Suprapubic skin (tissue), 4 donors: ENCODE measurements around the gene ADGRG2. TPM values are rescaled to one million over a fixed set of nuclear protein-coding genes. Genes with fewer than 3 reads are reported as not detected.

Experiments used
- DNase-seq, 2 donors: peaks; one replicate each; pipeline ENCODE4 v3.0.0-alpha.2; 2019; ENCODE audit warnings: low spot score in 2 of 2
- H3K27ac ChIP-seq: fragments of 200-600 bp; sonication (generic); one replicate; pipeline ENCODE4 v1.5.1; 2019
- H3K27me3 ChIP-seq: fragments of 200-600 bp; sonication (generic); one replicate; pipeline ENCODE4 v1.5.1; 2019
- H3K36me3 ChIP-seq: fragments of 200-600 bp; sonication (generic); one replicate; pipeline ENCODE4 v1.5.1; 2019
- H3K4me1 ChIP-seq: fragments of 200-600 bp; sonication (generic); one replicate; pipeline ENCODE4 v1.5.1; 2019
- H3K4me3 ChIP-seq: fragments of 200-600 bp; sonication (generic); one replicate; pipeline ENCODE4 v1.5.1; 2019; ENCODE audit warnings: mild to moderate bottlenecking
- H3K9me3 ChIP-seq: fragments of 200-600 bp; sonication (generic); one replicate; pipeline ENCODE4 v1.5.1; 2019
- EP300 ChIP-seq: sonication (generic); formaldehyde crosslinking; IDR thresholded peaks from one replicate; pipeline ENCODE4 v1.6.1; 2017; ENCODE audit warnings: antibody characterized with exemption
- POLR2A ChIP-seq, 2 donors: fragments of 450-650 bp; IDR thresholded peaks; one replicate each; pipeline ENCODE4 v1.6.1; 2017; ENCODE audit warnings: antibody characterized with exemption in 2 of 2, mild to moderate bottlenecking in 2 of 2, moderate library complexity in 2 of 2
- POLR2AphosphoS5 ChIP-seq, 3 donors: sonication (generic); formaldehyde crosslinking; IDR thresholded peaks; one replicate each; pipeline ENCODE4 v1.6.1; 2017; ENCODE audit warnings: antibody characterized with exemption in 3 of 3
- WGBS: methylation state at CpG from one replicate; pipeline ENCODE4 v1.1.5; 2018; 5-methylcytosine and 5-hydroxymethylcytosine counted together
- total RNA-seq, 4 donors: library from RNA; depleted of rRNA; stranded (reverse); fragments of >200 nt; gene quantifications; one replicate each; pipeline ENCODE4 v1.1.0, GENCODE V29; 2016
- TF ChIP-seq, protein P1 (sequence below), 2 donors: fragments of 200-600 bp in 1 of 2; fragments of 450-650 bp in 1 of 2; sonication (generic) in 1 of 2; IDR thresholded peaks; one replicate each; pipeline ENCODE4 v1.5.1; 2016 to 2019; ENCODE audit warnings: antibody characterized with exemption in 2 of 2, mild to moderate bottlenecking in 1 of 2, moderate library complexity in 1 of 2

The ADGRG2 gene
- total RNA-seq, 4 donors from 2014 or later: 0.24 to 2.0 (median 0.60) TPM

DNA sequence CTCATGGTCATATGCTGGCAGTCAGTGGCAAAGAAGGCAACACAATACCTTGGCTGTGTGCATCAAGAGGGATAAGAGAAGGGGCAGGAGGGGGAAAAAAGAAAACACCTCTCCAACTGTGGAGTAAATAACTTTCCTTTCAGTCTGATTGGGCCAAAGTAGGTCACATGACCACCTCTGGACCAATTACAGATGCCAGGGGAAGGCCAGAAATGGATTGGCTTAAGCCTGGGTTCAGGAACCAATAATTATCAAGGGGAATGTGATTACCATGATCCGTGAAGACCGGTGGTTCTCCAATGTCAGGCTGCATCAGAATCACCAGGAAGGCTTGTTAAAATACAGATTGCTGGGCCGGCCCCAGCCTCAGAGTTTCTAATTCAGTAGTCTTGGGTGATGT, 7.4 kb upstream of the ADGRG2 start:
- no peaks in the 10 kb centered on the region for H3K4me1 ChIP-seq
- H3K27me3 ChIP-seq: no peaks in the 10 kb centered on the region
- H3K27ac ChIP-seq: no peak overlapping the region
- DNase-seq: no peak
- H3K36me3 ChIP-seq: no peaks in the 10 kb centered on the region
- no peaks in the 10 kb centered on the region for H3K9me3 ChIP-seq
- no peak for TF ChIP-seq POLR2A (IDR thresholded peaks at IDR 0.05)
- TF ChIP-seq POLR2AphosphoS5 (IDR thresholded peaks at IDR 0.05): no peak
- 82% methylated on average over 3 of the region's 3 CpGs for WGBS
- H3K4me3 ChIP-seq: no peak overlapping the region

DNA sequence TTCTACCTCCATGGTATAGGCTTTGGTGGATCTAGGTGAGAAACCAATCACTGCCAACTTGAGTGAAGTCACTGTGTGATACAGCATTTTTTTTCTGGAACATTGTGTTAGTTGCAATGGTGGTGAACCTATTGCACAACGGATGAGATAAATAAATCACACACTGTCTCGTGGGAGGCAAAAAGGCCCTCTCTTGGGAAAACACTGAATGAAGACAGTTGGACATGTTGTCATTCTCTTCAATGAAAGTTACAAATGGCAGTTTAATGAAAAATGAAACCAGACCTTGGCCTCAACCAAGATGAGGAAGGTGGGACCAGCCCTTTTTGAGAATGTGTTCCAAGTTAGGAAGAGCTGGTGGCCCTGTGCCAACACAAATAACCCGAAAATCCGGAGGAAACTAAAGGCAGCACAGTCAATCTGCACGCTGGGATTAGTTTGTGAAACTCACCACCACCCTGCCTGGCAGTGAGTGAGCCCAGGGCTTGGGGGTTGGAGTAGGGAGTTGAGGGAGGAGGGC, 5.4 kb upstream of the ADGRG2 start:
- Histone ChIP-seq H3K36me3 (no peaks in the 10 kb centered on the region), H3K9me3 (no peaks in the 10 kb centered on the region), H3K4me1 (peaks cover 2% of the 10 kb centered on the region), H3K27me3 (peaks cover 4% of the 10 kb centered on the region), H3K27ac (no peak overlapping the region), H3K4me3 (no peak overlapping the region)
- TF ChIP-seq, protein P1, sequence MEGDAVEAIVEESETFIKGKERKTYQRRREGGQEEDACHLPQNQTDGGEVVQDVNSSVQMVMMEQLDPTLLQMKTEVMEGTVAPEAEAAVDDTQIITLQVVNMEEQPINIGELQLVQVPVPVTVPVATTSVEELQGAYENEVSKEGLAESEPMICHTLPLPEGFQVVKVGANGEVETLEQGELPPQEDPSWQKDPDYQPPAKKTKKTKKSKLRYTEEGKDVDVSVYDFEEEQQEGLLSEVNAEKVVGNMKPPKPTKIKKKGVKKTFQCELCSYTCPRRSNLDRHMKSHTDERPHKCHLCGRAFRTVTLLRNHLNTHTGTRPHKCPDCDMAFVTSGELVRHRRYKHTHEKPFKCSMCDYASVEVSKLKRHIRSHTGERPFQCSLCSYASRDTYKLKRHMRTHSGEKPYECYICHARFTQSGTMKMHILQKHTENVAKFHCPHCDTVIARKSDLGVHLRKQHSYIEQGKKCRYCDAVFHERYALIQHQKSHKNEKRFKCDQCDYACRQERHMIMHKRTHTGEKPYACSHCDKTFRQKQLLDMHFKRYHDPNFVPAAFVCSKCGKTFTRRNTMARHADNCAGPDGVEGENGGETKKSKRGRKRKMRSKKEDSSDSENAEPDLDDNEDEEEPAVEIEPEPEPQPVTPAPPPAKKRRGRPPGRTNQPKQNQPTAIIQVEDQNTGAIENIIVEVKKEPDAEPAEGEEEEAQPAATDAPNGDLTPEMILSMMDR (IDR thresholded peaks at IDR 0.05): no peak
- TF ChIP-seq POLR2A (IDR thresholded peaks at IDR 0.05): no peak
- TF ChIP-seq POLR2AphosphoS5 (IDR thresholded peaks at IDR 0.05): no peak
- no peak for TF ChIP-seq EP300
- no peak for DNase-seq
- WGBS: 34% methylated on average over 5 of the region's 5 CpGs

DNA sequence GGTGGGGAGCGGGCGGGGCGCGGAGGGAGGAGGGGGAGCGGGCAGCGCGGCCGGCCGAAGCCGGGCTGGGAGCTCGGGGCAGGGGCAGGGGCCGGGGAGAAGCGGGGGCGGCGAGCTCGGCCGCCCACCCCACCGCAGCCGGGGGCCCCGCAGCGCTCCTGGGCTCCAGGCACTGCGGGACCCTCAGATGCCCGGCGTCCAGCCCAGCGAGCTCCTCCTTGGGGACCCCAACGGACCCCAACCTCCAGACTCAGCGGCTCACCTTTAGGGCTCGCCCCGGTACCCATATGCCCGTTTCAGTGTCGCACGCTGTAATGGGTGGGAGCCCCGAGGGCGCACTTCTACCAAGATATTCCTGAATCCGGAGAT, 357 bp upstream of the ADGRG2 start:
- H3K9me3 ChIP-seq: no peaks in the 10 kb centered on the region
- peaks cover 12% of the 10 kb centered on the region for H3K27me3 ChIP-seq
- no peak for DNase-seq
- WGBS: 28% methylated on average over 6 of the region's 35 CpGs
- TF ChIP-seq POLR2AphosphoS5 (IDR thresholded peaks at IDR 0.05) (no peak), POLR2A (IDR thresholded peaks at IDR 0.05) (no peak), EP300 (no peak)
- TF ChIP-seq, protein P1 (IDR thresholded peaks at IDR 0.05): no peak
- peaks cover 10% of the 10 kb centered on the region for H3K4me1 ChIP-seq
- no peaks in the 10 kb centered on the region for H3K36me3 ChIP-seq
- H3K4me3 ChIP-seq: peak overlapping the region; percentile 53
- no peak overlapping the region for H3K27ac ChIP-seq

DNA sequence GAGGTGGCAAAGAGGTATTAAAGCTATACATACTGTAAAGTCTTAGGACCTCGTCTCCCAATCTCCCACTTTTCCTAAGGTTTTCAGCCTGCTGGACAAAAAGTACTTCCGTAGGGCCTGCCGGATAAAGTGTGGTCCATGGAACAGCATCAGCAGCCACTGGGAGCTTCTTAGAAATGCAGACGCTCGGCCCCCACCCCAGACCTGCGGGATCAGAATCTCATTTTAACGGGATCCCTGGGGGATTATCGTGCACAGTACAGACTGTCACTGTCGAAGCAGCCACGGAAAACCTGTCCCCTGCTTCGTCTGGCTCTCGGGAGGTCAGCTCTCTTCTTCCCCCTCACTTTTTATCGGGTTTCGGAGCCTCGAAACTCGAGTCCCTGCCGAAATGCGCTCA, 802 bp downstream of the ADGRG2 start:
- Histone ChIP-seq H3K27ac (no peak overlapping the region), H3K4me1 (peaks cover 10% of the 10 kb centered on the region), H3K9me3 (no peaks in the 10 kb centered on the region), H3K36me3 (no peaks in the 10 kb centered on the region), H3K4me3 (peak overlapping the region; percentile 53), H3K27me3 (peaks cover 12% of the 10 kb centered on the region)
- no peak for DNase-seq
- TF ChIP-seq EP300 (no peak), POLR2AphosphoS5 (IDR thresholded peaks at IDR 0.05) (no peak), POLR2A (IDR thresholded peaks at IDR 0.05) (no peak)
- TF ChIP-seq, protein P1 (IDR thresholded peaks at IDR 0.05): no peak
- 26% methylated on average over 15 of the region's 18 CpGs for WGBS

DNA sequence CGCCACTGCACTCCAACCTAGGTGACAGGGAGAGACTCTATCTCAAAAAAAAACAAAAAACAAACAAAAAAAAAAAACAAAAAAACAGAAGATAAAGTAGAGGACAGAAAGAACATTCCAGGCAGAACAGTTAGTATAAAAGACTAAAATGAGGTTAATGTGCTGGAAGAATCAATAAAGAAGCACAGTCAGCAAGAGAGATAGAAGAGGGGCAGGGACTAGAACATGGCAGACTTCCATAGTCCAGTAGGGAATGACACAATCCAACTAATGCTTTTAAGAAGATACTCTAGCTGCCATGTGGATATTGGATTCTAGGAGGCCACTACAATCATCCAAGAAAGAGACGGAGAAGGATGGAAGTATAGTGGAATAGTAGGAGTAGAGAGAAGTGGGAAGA, 11.6 kb downstream of the ADGRG2 start:
- 84% methylated on average over 2 of the region's 2 CpGs for WGBS
- H3K4me3 ChIP-seq: no peak overlapping the region
- TF ChIP-seq POLR2A (IDR thresholded peaks at IDR 0.05) (no peak), POLR2AphosphoS5 (IDR thresholded peaks at IDR 0.05) (no peak), EP300 (no peak)
- TF ChIP-seq, protein P1 (IDR thresholded peaks at IDR 0.05): no peak
- H3K27me3 ChIP-seq: no peaks in the 10 kb centered on the region
- H3K27ac ChIP-seq: no peak overlapping the region
- no peaks in the 10 kb centered on the region for H3K4me1 ChIP-seq
- H3K36me3 ChIP-seq: no peaks in the 10 kb centered on the region
- H3K9me3 ChIP-seq: no peaks in the 10 kb centered on the region
- no peak for DNase-seq

DNA sequence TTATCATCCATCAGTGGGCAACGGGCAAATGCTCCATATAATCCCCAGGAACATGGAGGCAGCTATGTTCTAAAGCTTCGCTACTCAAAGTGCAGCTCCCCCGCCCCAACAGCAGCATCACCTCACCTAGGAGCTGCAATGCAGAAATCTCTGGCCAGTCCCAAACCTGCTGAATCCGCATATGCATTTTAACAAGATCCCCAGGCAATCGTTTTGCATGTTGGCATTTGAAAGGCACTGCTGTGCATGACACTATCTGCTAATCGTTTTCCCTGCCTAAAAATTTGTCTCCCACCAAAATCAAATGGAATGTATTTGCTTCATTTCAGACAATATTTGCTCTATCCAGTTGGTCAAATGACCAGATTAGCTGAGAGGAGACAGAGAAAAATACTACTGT, 15.2 kb downstream of the ADGRG2 start:
- Histone ChIP-seq H3K27ac (no peak overlapping the region), H3K36me3 (no peaks in the 10 kb centered on the region), H3K4me3 (no peak overlapping the region), H3K27me3 (no peaks in the 10 kb centered on the region), H3K4me1 (no peaks in the 10 kb centered on the region), H3K9me3 (no peaks in the 10 kb centered on the region)
- no peak for DNase-seq
- WGBS: 15% methylated on average over 6 of the region's 6 CpGs
- TF ChIP-seq, protein P1 (IDR thresholded peaks at IDR 0.05): no peak
- TF ChIP-seq POLR2AphosphoS5 (IDR thresholded peaks at IDR 0.05) (no peak), EP300 (no peak), POLR2A (IDR thresholded peaks at IDR 0.05) (no peak)
